Suprapubic skin (tissue), 4 donors: ENCODE measurements around the gene RPUSD1. TPM values are rescaled to one million over a fixed set of nuclear protein-coding genes. Genes with fewer than 3 reads are reported as not detected.

Experiments
- DNase-seq, 2 donors: peaks; one replicate each; pipeline ENCODE4 v3.0.0-alpha.2; 2019; ENCODE audit warnings: low spot score in 2 of 2
- H3K27ac ChIP-seq: fragments of 200-600 bp; sonication (generic); one replicate; pipeline ENCODE4 v1.5.1; 2019
- H3K27me3 ChIP-seq: fragments of 200-600 bp; sonication (generic); one replicate; pipeline ENCODE4 v1.5.1; 2019
- H3K36me3 ChIP-seq: fragments of 200-600 bp; sonication (generic); one replicate; pipeline ENCODE4 v1.5.1; 2019
- H3K4me1 ChIP-seq: fragments of 200-600 bp; sonication (generic); one replicate; pipeline ENCODE4 v1.5.1; 2019
- H3K4me3 ChIP-seq: fragments of 200-600 bp; sonication (generic); one replicate; pipeline ENCODE4 v1.5.1; 2019; ENCODE audit warnings: mild to moderate bottlenecking
- H3K9me3 ChIP-seq: fragments of 200-600 bp; sonication (generic); one replicate; pipeline ENCODE4 v1.5.1; 2019
- EP300 ChIP-seq: sonication (generic); formaldehyde crosslinking; IDR thresholded peaks from one replicate; pipeline ENCODE4 v1.6.1; 2017; ENCODE audit warnings: antibody characterized with exemption
- POLR2A ChIP-seq, 2 donors: fragments of 450-650 bp; IDR thresholded peaks; one replicate each; pipeline ENCODE4 v1.6.1; 2017; ENCODE audit warnings: antibody characterized with exemption in 2 of 2, mild to moderate bottlenecking in 2 of 2, moderate library complexity in 2 of 2
- POLR2AphosphoS5 ChIP-seq, 3 donors: sonication (generic); formaldehyde crosslinking; IDR thresholded peaks; one replicate each; pipeline ENCODE4 v1.6.1; 2017; ENCODE audit warnings: antibody characterized with exemption in 3 of 3
- WGBS: methylation state at CpG from one replicate; pipeline ENCODE4 v1.1.5; 2018; 5-methylcytosine and 5-hydroxymethylcytosine counted together
- total RNA-seq, 4 donors: library from RNA; depleted of rRNA; stranded (reverse); fragments of >200 nt; gene quantifications; one replicate each; pipeline ENCODE4 v1.1.0, GENCODE V29; 2016
- TF ChIP-seq, protein P1 (sequence below), 2 donors: fragments of 200-600 bp in 1 of 2; fragments of 450-650 bp in 1 of 2; sonication (generic) in 1 of 2; IDR thresholded peaks; one replicate each; pipeline ENCODE4 v1.5.1; 2016 to 2019; ENCODE audit warnings: antibody characterized with exemption in 2 of 2, mild to moderate bottlenecking in 1 of 2, moderate library complexity in 1 of 2

Gene RPUSD1
- total RNA-seq, 4 donors from 2014 or later = 13.6 to 27.1 (median 21.8) TPM

DNA sequence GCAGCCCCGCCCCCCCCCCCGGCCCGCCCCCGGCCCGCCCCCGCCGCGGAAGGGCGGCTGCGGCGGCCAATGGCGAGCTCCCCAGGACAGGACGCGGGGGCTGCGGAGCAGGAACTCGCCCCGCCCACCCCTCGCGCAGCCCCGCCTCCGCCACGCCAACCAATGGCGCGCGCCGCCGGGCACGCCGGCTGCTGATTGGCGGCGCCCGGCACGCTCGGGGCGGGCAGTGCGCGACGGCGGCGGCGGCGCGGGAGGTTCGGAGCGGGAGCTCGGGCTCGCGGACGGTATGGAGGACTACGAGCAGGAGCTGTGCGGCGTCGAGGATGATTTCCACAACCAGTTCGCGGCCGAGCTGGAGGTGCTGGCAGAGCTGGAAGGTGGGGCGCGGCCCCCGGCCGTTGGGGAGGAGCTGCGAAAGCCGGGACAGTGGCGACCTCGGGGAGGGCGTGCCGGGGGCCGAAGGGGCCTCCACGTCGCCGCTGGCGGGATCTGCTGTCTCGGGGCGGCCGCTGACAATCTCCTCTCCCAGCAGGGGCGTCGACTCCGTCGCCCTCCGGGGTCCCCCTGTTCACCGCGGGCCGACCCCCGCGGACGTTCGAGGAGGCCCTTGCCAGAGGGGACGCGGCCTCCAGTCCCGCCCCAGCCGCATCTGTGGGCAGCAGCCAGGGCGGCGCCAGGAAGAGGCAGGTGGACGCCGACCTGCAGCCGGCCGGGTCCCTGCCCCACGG lies 382 bp upstream of the RPUSD1 start, which contains the start of gene CHTF18:
TSS of gene CHTF18 (plus strand) at position 222 of the 728 bp plus-strand sequence. CDS start at position 287, 65 bp downstream.
- DNase-seq = peak; percentile 90 to 93
- Histone ChIP-seq H3K27ac (peak within 1 kb of the TSS; percentile 50), H3K27me3 (no peaks in the 10 kb centered on the region), H3K4me3 (peak within 1 kb of the TSS; percentile 72), H3K9me3 (no peaks in the 10 kb centered on the region), H3K36me3 (peaks cover 38% of the 10 kb centered on the region), H3K4me1 (peaks cover 31% of the 10 kb centered on the region)
- WGBS = under 1% methylated on average over 31 of the region's 97 CpGs
- TF ChIP-seq, protein P1, sequence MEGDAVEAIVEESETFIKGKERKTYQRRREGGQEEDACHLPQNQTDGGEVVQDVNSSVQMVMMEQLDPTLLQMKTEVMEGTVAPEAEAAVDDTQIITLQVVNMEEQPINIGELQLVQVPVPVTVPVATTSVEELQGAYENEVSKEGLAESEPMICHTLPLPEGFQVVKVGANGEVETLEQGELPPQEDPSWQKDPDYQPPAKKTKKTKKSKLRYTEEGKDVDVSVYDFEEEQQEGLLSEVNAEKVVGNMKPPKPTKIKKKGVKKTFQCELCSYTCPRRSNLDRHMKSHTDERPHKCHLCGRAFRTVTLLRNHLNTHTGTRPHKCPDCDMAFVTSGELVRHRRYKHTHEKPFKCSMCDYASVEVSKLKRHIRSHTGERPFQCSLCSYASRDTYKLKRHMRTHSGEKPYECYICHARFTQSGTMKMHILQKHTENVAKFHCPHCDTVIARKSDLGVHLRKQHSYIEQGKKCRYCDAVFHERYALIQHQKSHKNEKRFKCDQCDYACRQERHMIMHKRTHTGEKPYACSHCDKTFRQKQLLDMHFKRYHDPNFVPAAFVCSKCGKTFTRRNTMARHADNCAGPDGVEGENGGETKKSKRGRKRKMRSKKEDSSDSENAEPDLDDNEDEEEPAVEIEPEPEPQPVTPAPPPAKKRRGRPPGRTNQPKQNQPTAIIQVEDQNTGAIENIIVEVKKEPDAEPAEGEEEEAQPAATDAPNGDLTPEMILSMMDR (IDR thresholded peaks at IDR 0.05) = no peak
- TF ChIP-seq POLR2AphosphoS5 (IDR thresholded peaks at IDR 0.05) (no peak), POLR2A (IDR thresholded peaks at IDR 0.05) (no peak), EP300 (no peak)

GRCh38 chr16:787321-787966 lies 737 bp downstream of the RPUSD1 start:
- Histone ChIP-seq H3K4me3 (peak overlapping the region; percentile 72), H3K27me3 (peaks cover 6% of the 10 kb centered on the region), H3K4me1 (peaks cover 42% of the 10 kb centered on the region), H3K9me3 (no peaks in the 10 kb centered on the region), H3K36me3 (peaks cover 26% of the 10 kb centered on the region), H3K27ac (peak overlapping the region; percentile 50)
- WGBS = 28% methylated on average over 27 of the region's 47 CpGs
- DNase-seq = no peak
- TF ChIP-seq POLR2AphosphoS5 (IDR thresholded peaks at IDR 0.05) = no peak
- TF ChIP-seq, protein P1 (IDR thresholded peaks at IDR 0.05) = no peak
- TF ChIP-seq EP300 = no peak
- no peak for TF ChIP-seq POLR2A (IDR thresholded peaks at IDR 0.05)

DNA sequence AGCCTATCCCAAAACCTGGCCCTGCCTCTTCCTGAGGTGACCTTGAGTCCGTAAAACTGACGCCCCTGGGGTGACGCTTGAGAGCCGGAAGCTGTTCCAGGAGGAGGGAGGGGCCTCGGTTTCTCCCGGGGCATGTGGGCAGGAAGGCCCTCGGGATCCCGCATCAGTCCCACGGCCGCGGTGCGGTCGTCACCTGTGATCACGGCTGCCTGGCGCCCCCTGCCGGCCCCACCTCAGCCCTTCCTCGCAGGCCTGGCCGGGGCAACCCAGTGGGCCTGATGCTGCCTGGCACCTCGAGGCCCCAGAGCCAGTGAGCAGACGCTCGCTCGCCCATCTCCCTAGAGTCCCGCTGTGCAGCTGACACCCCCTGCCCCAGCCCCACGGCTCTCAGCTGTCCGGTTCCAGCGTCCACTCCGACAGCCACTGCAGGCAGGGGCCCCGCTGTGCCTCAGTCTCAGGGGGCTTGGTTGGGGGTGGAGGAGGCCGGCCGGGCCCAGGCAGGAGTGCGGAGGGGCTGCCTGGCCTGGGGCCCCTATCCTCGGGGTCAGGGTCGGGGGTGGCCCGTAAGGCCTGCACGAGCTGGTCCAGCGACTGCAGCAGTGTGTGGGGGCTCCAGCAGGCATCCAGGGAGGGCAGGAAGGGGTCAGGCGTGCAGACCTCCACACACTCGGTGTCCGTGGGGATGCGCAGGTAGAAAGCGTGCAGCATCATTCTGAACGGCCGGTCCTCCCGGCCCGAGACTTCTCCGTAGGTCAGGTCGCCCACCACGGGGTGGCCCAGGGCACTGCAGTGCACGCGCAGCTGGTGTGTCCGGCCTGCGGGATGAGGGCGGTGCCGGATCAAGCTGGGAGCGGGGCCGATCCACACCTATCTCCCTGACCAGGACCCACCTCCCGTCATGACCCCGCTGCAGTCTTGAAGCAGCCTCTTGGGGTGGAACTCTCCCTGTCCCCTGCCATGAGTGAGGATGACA lies 2.3 kb downstream of the RPUSD1 start:
- peaks cover 48% of the 10 kb centered on the region for H3K4me1 ChIP-seq
- no peak overlapping the region for H3K27ac ChIP-seq
- H3K36me3 ChIP-seq = peaks cover 16% of the 10 kb centered on the region
- TF ChIP-seq POLR2AphosphoS5 (IDR thresholded peaks at IDR 0.05) = no peak
- TF ChIP-seq, protein P1 (IDR thresholded peaks at IDR 0.05) = peak; percentile 64 to 78
- peaks cover 22% of the 10 kb centered on the region for H3K27me3 ChIP-seq
- WGBS = 62% methylated on average over 40 of the region's 58 CpGs
- H3K9me3 ChIP-seq = no peaks in the 10 kb centered on the region
- peak in 1 of 2 donors; percentile 88 for DNase-seq
- no peak overlapping the region for H3K4me3 ChIP-seq

DNA sequence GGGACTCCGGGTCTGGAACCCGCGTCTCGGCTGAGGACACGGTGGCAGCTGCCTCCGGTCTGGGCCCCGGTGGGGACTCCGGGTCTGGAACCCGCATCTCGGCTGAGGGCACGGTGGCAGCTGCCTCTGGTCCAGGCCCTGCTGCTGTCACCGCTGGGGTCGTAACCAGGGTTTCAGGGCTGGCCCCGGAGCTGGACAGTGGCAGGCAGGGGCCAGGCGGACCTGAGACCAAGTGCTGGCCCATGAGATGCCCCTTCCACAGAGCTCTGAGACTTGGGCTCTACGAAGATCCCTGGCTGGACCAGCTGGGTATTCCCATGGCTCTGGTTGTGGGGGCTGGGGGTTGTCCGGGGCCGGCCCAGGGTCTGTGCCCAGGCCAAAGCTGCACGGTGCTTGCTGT lies 3.8 kb downstream of the RPUSD1 start:
- WGBS = 90% methylated on average over 2 of the region's 19 CpGs

More for the DNA sequence above, 3.8 kb downstream of the RPUSD1 start:
- Histone ChIP-seq H3K36me3 (peaks cover 16% of the 10 kb centered on the region), H3K27ac (no peak overlapping the region), H3K4me1 (peaks cover 45% of the 10 kb centered on the region), H3K9me3 (no peaks in the 10 kb centered on the region), H3K4me3 (no peak overlapping the region), H3K27me3 (peaks cover 36% of the 10 kb centered on the region)
- TF ChIP-seq POLR2AphosphoS5 (IDR thresholded peaks at IDR 0.05) (no peak), EP300 (no peak), POLR2A (IDR thresholded peaks at IDR 0.05) (no peak)
- TF ChIP-seq, protein P1 (IDR thresholded peaks at IDR 0.05) = no peak
- no peak for DNase-seq
